Ishikawa (cell line): Measurements from ENCODE around the gene COX6A2.

Experiments
- CEBPB ChIP-seq: IDR thresholded peaks from 2 replicates; pipeline ENCODE4 v1.6.1; 2012
- CREB1 ChIP-seq: IDR thresholded peaks from 2 replicates; pipeline ENCODE4 v1.6.1; 2012; ENCODE audit warnings: low read depth
- EGR1 ChIP-seq: IDR thresholded peaks from 2 replicates; pipeline ENCODE4 v1.6.1; 2012
- EP300 ChIP-seq: IDR thresholded peaks from 2 replicates; pipeline ENCODE4 v1.6.1; 2012; ENCODE audit warnings: borderline replicate concordance
- FOXM1 ChIP-seq: IDR thresholded peaks from 2 replicates; pipeline ENCODE4 v1.6.1; 2012; ENCODE audit warnings: low read depth, borderline replicate concordance
- MAX ChIP-seq: IDR thresholded peaks from 2 replicates; pipeline ENCODE4 v1.6.1; 2012
- NFIC ChIP-seq: IDR thresholded peaks from 2 replicates; pipeline ENCODE4 v1.6.1; 2012
- RAD21 ChIP-seq: IDR thresholded peaks from 2 replicates; pipeline ENCODE4 v1.6.1; 2012; ENCODE audit warnings: low read depth
- REST ChIP-seq: IDR thresholded peaks from 2 replicates; pipeline ENCODE4 v1.6.1; 2012; ENCODE audit warnings: low read depth, mild to moderate bottlenecking
- TAF1 ChIP-seq: IDR thresholded peaks from 2 replicates; pipeline ENCODE4 v1.6.1; 2012; ENCODE audit warnings: low read depth, mild to moderate bottlenecking
- TCF12 ChIP-seq: IDR thresholded peaks from 2 replicates; pipeline ENCODE4 v1.6.1; 2012; ENCODE audit warnings: low read depth
- TEAD4 ChIP-seq: IDR thresholded peaks from 2 replicates; pipeline ENCODE4 v1.6.1; 2012
- USF1 ChIP-seq: IDR thresholded peaks from 2 replicates; pipeline ENCODE4 v1.6.1; 2012
- YY1 ChIP-seq: IDR thresholded peaks from 2 replicates; pipeline ENCODE4 v1.6.1; 2012; ENCODE audit warnings: low read depth
- ZBTB7A ChIP-seq: IDR thresholded peaks from 2 replicates; pipeline ENCODE4 v1.6.1; 2012; ENCODE audit warnings: low read depth

The COX6A2 gene

GRCh38 chr16:31471241-31471874 lies 43.2 kb upstream of the COX6A2 start:
- no peak for TF ChIP-seq REST
- TF ChIP-seq USF1, result no peak
- TF ChIP-seq TAF1, result no peak
- no peak for TF ChIP-seq EP300
- no peak for TF ChIP-seq NFIC
- TF ChIP-seq CREB1, result no peak
- TF ChIP-seq MAX, result no peak
- TF ChIP-seq TEAD4, result no peak
- no peak for TF ChIP-seq ZBTB7A
- no peak for TF ChIP-seq RAD21
- no peak for TF ChIP-seq YY1
- TF ChIP-seq TCF12, result no peak
- TF ChIP-seq FOXM1, result no peak

- no peak for TF ChIP-seq NFIC
- TF ChIP-seq FOXM1, result no peak
- no peak for TF ChIP-seq EGR1
- TF ChIP-seq ZBTB7A, result no peak
- TF ChIP-seq MAX, result no peak
- TF ChIP-seq TEAD4, result no peak
- TF ChIP-seq CEBPB, result no peak
- TF ChIP-seq USF1, result no peak
- no peak for TF ChIP-seq CREB1
- TF ChIP-seq REST, result no peak
These were observed 42.5 kb upstream of the COX6A2 start for GRCh38 chr16:31470615-31471014.

- TF ChIP-seq EP300 (no peak), TCF12 (no peak), CEBPB (no peak), USF1 (no peak), FOXM1 (no peak), TEAD4 (no peak), RAD21 (no peak), YY1 (no peak), ZBTB7A (no peak), TAF1 (no peak)
These were observed 39.7 kb upstream of the COX6A2 start for GRCh38 chr16:31467858-31468257.

- no peak for TF ChIP-seq ZBTB7A
- TF ChIP-seq TAF1, result no peak
- TF ChIP-seq REST, result no peak
- TF ChIP-seq USF1, result no peak
- no peak for TF ChIP-seq TCF12
- no peak for TF ChIP-seq RAD21
- TF ChIP-seq CEBPB, result no peak
- no peak for TF ChIP-seq TEAD4
- no peak for TF ChIP-seq EP300
- TF ChIP-seq EGR1, result no peak
- TF ChIP-seq MAX, result no peak
- TF ChIP-seq NFIC, result no peak
- no peak for TF ChIP-seq YY1
- no peak for TF ChIP-seq FOXM1
- no peak for TF ChIP-seq CREB1
These were observed 39.1 kb upstream of the COX6A2 start for GRCh38 chr16:31467151-31467773.
